G401.6 (cell line): ENCODE data around the gene HINT3.
A peak's percentile ranks its signal among the peaks of the same experiment; 100 is the strongest.
"Not testable (repeated sequence)": the region's sequence is repeated elsewhere in the genome, so short reads cannot be mapped to it uniquely, and the experiment has no call there.

Source experiments
- FAIRE-seq: peaks from 2 replicates; lab custom pipeline; 2012; peaks lifted over from hg19 to GRCh38; lab: Jason Lieb, UNC

Gene HINT3

GRCh38 chr6:125956506-125957390 is at the start of gene HINT3:
Gene HINT3 (plus strand): TSS chr6:125956770. CDS start chr6:125956978, 208 bp downstream.
- FAIRE-seq, result peak; percentile 90

- FAIRE-seq, result no peak
Observed at GRCh38 chr6:125910527-125910926, 46.0 kb upstream of the HINT3 start.

GRCh38 chr6:125911051-125911451 is 45.5 kb upstream of the HINT3 start:
- FAIRE-seq, result not testable (repeated sequence)

- FAIRE-seq, result not testable (repeated sequence)
Observed at GRCh38 chr6:125912430-125912829, 44.1 kb upstream of the HINT3 start.

- FAIRE-seq, result no peak
Observed at GRCh38 chr6:125913145-125913544, 43.4 kb upstream of the HINT3 start.

- no peak for FAIRE-seq
Observed at GRCh38 chr6:125913864-125914351, 42.7 kb upstream of the HINT3 start.

DNA sequence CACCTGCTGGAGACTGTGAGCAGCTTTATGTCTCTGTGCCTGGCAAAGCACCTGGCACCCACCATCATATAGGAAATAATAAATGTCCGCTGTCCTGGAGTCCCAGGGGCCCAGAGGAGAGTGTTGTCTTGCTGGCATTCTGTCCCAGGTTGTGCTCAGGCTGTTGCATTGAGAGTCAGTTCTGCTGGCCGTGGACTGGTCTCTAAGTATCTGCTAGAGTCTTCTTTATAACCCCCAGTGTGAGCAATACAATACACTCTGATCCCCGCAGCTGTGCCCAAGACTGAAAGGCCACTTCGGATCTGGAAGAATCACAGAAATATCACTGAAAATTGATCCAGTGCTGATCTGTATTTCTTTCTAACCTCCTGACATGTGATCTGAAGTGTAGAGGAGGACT is 38.3 kb upstream of the HINT3 start:
- FAIRE-seq, result no peak

GRCh38 chr6:125918681-125919566 is 37.6 kb upstream of the HINT3 start:
- FAIRE-seq, result no peak

DNA sequence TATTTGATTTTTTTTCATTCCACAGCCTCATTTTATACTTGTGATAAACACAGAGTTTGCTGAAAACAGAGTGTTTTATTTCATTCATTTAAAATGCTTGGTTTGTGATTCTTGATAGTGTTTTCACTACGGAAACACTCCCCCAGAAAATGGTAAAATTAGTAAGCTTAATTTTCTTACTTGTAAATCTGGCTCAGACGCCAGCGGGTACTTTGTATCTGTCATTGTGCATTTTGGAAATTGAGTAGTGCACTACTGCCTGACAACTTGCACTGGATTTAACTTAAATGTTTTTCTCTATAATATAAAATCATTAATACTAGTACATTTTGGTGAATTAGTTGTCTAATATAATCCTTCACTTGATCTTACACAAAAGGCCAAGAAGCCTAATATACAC is 37.0 kb upstream of the HINT3 start:
- no peak for FAIRE-seq

DNA sequence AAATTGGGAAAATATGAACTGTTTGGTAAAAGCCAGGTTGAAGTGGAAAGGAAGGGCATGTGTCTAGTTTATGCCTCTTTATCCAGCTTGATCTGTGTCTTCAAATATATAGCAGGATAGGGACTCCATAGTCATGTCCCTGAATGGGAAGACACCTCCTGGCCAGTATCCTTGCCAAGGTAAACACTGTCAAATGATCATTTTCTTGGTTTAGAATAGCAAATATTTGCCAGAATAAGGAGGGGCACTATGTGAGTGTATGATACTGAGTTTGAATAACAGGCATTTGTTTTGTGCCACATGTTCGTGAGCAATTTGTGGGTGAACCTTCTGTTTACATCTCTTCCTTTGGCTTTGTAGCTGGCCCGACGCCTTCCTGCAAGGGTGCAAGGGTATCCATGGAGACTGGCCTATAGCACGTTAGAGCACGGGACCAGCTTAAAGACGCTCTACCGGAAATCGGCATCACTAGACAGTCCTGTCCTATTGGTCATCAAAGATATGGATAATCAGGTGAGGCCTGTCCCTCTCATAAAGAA is 34.2 kb upstream of the HINT3 start:
- FAIRE-seq, result no peak

- no peak for FAIRE-seq
Observed at GRCh38 chr6:125923366-125923877, 33.1 kb upstream of the HINT3 start.

DNA sequence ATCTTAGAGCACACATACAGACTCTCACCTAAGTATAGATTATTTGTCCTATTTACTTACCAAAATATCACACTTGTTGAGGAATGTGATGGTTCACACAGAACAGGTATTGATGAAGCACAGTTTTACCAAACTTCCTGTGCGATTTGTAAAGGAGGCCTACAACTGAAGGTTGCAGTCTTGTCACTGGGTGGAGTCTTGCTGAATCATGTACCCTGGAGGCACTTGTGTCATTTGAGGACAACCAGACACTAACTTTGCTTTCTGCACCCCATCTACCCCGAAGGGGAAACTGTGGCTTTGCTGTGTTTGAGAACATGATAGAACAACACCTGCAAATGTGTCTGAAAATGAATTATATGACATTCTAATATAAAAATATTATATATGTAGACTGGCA is 32.4 kb upstream of the HINT3 start:
- FAIRE-seq, result no peak

GRCh38 chr6:125924697-125925358 is 31.7 kb upstream of the HINT3 start:
- FAIRE-seq, result no peak

GRCh38 chr6:125926711-125927110 is 29.9 kb upstream of the HINT3 start:
- no peak for FAIRE-seq

- FAIRE-seq, result no peak
Observed at GRCh38 chr6:125927761-125928160, 28.8 kb upstream of the HINT3 start.

GRCh38 chr6:125930765-125931418 is 25.7 kb upstream of the HINT3 start:
- no peak for FAIRE-seq

DNA sequence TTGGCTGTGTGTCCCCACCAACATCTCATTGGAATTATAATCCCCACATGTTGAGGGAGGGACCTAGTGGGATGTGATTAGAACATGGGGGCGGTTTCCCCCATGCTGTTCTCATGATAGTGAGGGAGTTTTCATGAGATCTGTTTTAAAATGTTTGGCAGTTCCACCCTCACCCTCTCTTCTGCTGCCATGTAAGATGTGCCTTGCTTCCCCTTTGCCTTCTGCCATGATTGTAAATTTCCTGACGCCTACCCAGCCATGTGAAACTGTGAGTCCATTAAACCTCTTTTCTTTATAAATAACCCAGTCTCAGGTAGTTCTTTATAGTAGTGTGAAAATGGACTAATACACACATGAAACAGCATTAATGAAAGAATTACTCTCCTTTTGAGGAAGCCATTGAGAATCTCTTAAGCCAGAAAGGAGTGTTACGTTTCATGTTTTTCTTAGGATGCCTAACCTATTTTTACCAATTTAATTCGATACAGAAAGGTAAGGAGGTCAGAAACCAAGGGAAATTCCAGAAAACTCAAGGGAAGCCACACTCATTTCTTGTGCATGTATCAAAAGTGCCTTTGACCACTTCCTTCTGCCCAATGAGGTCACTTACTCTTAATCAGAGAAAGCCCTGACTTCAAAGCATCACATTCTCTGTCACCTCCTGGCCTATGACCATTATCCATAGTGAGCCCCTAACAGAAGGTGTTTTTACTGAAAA is 24.7 kb upstream of the HINT3 start:
- FAIRE-seq, result no peak

DNA sequence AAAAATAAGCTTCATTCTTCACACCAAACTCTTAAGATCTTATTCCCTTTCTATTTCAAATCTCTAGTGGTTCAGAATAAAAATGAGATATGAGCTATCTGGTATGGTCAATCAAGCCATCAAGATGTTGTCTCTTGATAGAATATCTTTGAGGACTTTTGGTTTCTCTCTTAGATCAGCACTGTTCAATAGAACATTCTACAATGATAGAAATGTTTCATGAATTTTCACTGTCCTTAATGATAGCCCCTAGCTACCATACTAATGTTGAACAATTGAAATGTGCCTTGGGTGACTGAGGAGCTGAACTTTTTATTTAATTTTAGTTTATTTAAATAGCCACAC is 24.1 kb upstream of the HINT3 start:
- no peak for FAIRE-seq

- not testable (repeated sequence) for FAIRE-seq
Observed at GRCh38 chr6:125935520-125935919, 21.1 kb upstream of the HINT3 start.

DNA sequence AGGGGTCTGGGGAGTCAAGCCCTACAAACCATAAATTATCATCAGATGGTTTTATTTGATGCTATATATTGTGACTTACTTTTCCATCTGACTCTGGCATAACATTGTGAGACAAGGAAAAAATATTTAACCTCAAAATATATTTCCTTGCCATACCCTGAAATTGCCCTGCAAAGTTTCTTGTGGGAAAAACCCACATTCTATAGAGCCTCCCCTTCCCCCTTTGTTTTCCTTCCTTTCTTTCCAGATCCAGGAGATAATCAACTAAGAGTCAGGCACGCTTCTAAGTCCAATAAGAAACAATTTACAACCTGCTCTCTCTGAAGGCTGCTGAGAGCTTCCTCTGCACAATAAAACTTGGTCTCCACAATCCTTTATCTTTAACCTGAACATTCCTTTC is 17.5 kb upstream of the HINT3 start:
- no peak for FAIRE-seq

DNA sequence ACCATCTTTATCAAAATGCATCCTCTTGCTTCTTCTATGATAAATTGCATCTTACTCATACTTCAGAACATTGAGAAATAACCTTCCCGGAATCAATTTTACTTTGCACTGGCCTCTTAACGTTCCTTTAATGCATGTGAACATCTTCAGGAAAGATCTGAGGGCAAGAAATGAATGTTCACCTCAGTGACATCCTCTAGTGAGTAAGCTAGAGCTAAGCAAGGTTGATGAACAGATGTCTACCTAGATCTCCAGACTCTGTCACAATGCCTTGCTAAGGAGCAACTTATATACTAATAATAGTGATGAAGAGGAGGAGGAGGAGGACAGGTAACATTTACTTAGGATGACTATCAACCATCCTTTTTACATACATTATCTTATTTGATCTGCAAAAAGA is 16.8 kb upstream of the HINT3 start:
- FAIRE-seq, result no peak
